GM12892 (cell line): ENCODE results near the gene TTLL11.

Experiments used
- POLR2A ChIP-seq: IDR thresholded peaks from 2 replicates; pipeline ENCODE4 v1.6.1; 2011; ENCODE audit warnings: low read depth, low read length, control low read depth
- POLR2AphosphoS5 ChIP-seq: IDR thresholded peaks from 2 replicates; pipeline ENCODE4 v1.6.1; 2011; ENCODE audit warnings: low read depth, low read length, control low read depth

- TF ChIP-seq POLR2A (no peak), POLR2AphosphoS5 (no peak)
Measured at GRCh38 chr9:121774715-121775613, 318.1 kb downstream of the TTLL11 start.
